Measurements from ENCODE around the gene AQR. TPM values are rescaled to one million over a fixed set of nuclear protein-coding genes. Genes with fewer than 3 reads are reported as not detected.

Gene AQR
- total RNA-seq, 5 donors from 2014 or later (not counting 1 experiment from before 2014, with no cell fraction given) = 35.3 to 48.6 (median 36.3) TPM

- no peak overlapping the region for H3K27ac Mint-ChIP-seq
- no peaks in the 10 kb centered on the region for H3K9me3 ChIP-seq
- H3K4me3 Mint-ChIP-seq = no peak overlapping the region
- H3K27ac ChIP-seq (ENCODE audit: low read length) = no peak overlapping the region
- no peaks in the 10 kb centered on the region for H3K4me1 Mint-ChIP-seq
- peaks cover 0 to 21% of the 10 kb centered on the region in 2 experiments for H3K27me3 ChIP-seq (replicated peaks in 1 of 2; ENCODE audit: control insufficient read depth in 2 of 2, extremely low read depth in 1 of 2, insufficient read depth in 2 of 2, low read length in 1 of 2)
- ATAC-seq (replicated peaks in 1 of 4) (no peak), DNase-seq (no peak)
- no peaks in the 10 kb centered on the region for H3K36me3 Mint-ChIP-seq
- H3K4me1 ChIP-seq (ENCODE audit: control insufficient read depth in 1 of 2, extremely low read depth in 1 of 2, insufficient read depth in 2 of 2, low read length in 2 of 2) = no peaks in the 10 kb centered on the region
- POLR2A ChIA-PET = no interaction called here
- H3K27me3 Mint-ChIP-seq = peaks cover 28 to 29% of the 10 kb centered on the region in 2 donors
- CTCF ChIA-PET = no interaction called here
- WGBS (ENCODE audit: insufficient coverage) = 60% methylated on average over 1 of the region's 2 CpGs
- peaks cover 4 to 5% (median 4%) of the 10 kb centered on the region in 3 donors for H3K9me3 Mint-ChIP-seq
- no peaks in the 10 kb centered on the region for H3K36me3 ChIP-seq (ENCODE audit: control insufficient read depth in 2 of 2, extremely low read depth in 1 of 2, insufficient read depth in 1 of 2, low read length in 1 of 2)
- no peak overlapping the region for H3K4me3 ChIP-seq (ENCODE audit: control insufficient read depth in 1 of 2, extremely low read depth in 1 of 2, low read length in 1 of 2)
Observed at GRCh38 chr15:34804113-34804512, 165.4 kb downstream of the AQR start.

GRCh38 chr15:34802803-34803750 is 166.5 kb downstream of the AQR start:
- Mint-ChIP-seq H3K27me3 (peaks cover 25 to 29% of the 10 kb centered on the region in 2 donors), H3K36me3 (no peaks in the 10 kb centered on the region), H3K27ac (no peak overlapping the region), H3K4me3 (no peak overlapping the region), H3K9me3 (peaks cover 4 to 5% (median 4%) of the 10 kb centered on the region in 3 donors), H3K4me1 (no peaks in the 10 kb centered on the region)
- WGBS (ENCODE audit: insufficient coverage) = 80% methylated on average over 1 of the region's 7 CpGs
- no peak overlapping the region for H3K27ac ChIP-seq (ENCODE audit: low read length)
- DNase-seq = no peak
- H3K4me1 ChIP-seq (ENCODE audit: control insufficient read depth in 1 of 2, extremely low read depth in 1 of 2, insufficient read depth in 2 of 2, low read length in 2 of 2) = no peaks in the 10 kb centered on the region
- POLR2A ChIA-PET = no interaction called here
- H3K36me3 ChIP-seq (ENCODE audit: control insufficient read depth in 2 of 2, extremely low read depth in 1 of 2, insufficient read depth in 1 of 2, low read length in 1 of 2) = no peaks in the 10 kb centered on the region
- peaks cover 0 to 23% of the 10 kb centered on the region in 2 experiments for H3K27me3 ChIP-seq (replicated peaks in 1 of 2; ENCODE audit: control insufficient read depth in 2 of 2, extremely low read depth in 1 of 2, insufficient read depth in 2 of 2, low read length in 1 of 2)
- CTCF ChIA-PET = interaction anchor here in 1 of 2 donors (0.6 kb wide), 1 partner anchor 288 kb away, joined by 7 read pairs; no protein-coding TSS in a partner anchor
- no peak for ATAC-seq (replicated peaks in 1 of 4)
- H3K4me3 ChIP-seq (ENCODE audit: control insufficient read depth in 1 of 2, extremely low read depth in 1 of 2, low read length in 1 of 2) = no peak overlapping the region
- no peaks in the 10 kb centered on the region for H3K9me3 ChIP-seq

GRCh38 chr15:34802371-34802770 is 167.2 kb downstream of the AQR start:
- no peak overlapping the region for H3K4me3 Mint-ChIP-seq
- no peak overlapping the region for H3K27ac Mint-ChIP-seq
- POLR2A ChIA-PET = no interaction called here
- Histone ChIP-seq H3K4me3 (ENCODE audit: control insufficient read depth in 1 of 2, extremely low read depth in 1 of 2, low read length in 1 of 2) (no peak overlapping the region), H3K4me1 (ENCODE audit: control insufficient read depth in 1 of 2, extremely low read depth in 1 of 2, insufficient read depth in 2 of 2, low read length in 2 of 2) (no peaks in the 10 kb centered on the region), H3K9me3 (no peaks in the 10 kb centered on the region), H3K36me3 (ENCODE audit: control insufficient read depth in 2 of 2, extremely low read depth in 1 of 2, insufficient read depth in 1 of 2, low read length in 1 of 2) (no peaks in the 10 kb centered on the region), H3K27me3 (replicated peaks in 1 of 2; ENCODE audit: control insufficient read depth in 2 of 2, extremely low read depth in 1 of 2, insufficient read depth in 2 of 2, low read length in 1 of 2) (peaks cover 0 to 26% of the 10 kb centered on the region in 2 experiments), H3K27ac (ENCODE audit: low read length) (no peak overlapping the region)
- CTCF ChIA-PET = no interaction called here
- peaks cover 4 to 5% (median 4%) of the 10 kb centered on the region in 3 donors for H3K9me3 Mint-ChIP-seq
- no peaks in the 10 kb centered on the region for H3K4me1 Mint-ChIP-seq
- ATAC-seq (replicated peaks in 1 of 4) (no peak), DNase-seq (no peak)
- 88% methylated on average over 1 of the region's 1 CpG for WGBS (ENCODE audit: insufficient coverage)
- peaks cover 28 to 31% of the 10 kb centered on the region in 2 donors for H3K27me3 Mint-ChIP-seq
- no peaks in the 10 kb centered on the region for H3K36me3 Mint-ChIP-seq

Other genes with a start within 250 kb of the AQR start
- gene GJD2, start 214.7 kb downstream of the AQR start, total RNA-seq = not detected
- not detected for gene ACTC1, start 174.2 kb downstream of the AQR start, total RNA-seq
- 10 to 100 TPM; 38.1 to 48.1 (median 44.5) TPM for gene ZNF770, start 18.5 kb upstream of the AQR start, total RNA-seq
- gene NANOGP8, start 115.6 kb upstream of the AQR start, total RNA-seq = under 1 TPM in 1 of 5 donors, not detected in 4; 0.50 TPM

All from T-cell (primary cell).